KOPT-K1 (cell line): ENCODE results near the gene KEAP1.
"Not testable (repeated sequence)": the region's sequence is repeated elsewhere in the genome, so short reads cannot be mapped to it uniquely, and the experiment has no call there.

Source experiments
- H3K27ac ChIP-seq: fragments of 200-600 bp; sonication (generic); 2 replicates; pipeline ENCODE4 v1.5.1; 2016; ENCODE audit warnings: antibody characterized with exemption, mild to moderate bottlenecking, low read depth, low read length; ENCODE audit not compliant: poor library complexity, severe bottlenecking
- H3K36me3 ChIP-seq: fragments of 200-600 bp; sonication (generic); 2 replicates; pipeline ENCODE4 v1.5.1; 2017; ENCODE audit warnings: antibody characterized with exemption, mild to moderate bottlenecking, low read length, moderate library complexity; ENCODE audit not compliant: insufficient read depth
- H3K9me3 ChIP-seq: fragments of 200-600 bp; sonication (generic); 2 replicates; pipeline ENCODE4 v1.5.1; 2017; ENCODE audit warnings: antibody characterized with exemption, low read length, mild to moderate bottlenecking; ENCODE audit not compliant: insufficient read depth, poor library complexity, severe bottlenecking

The KEAP1 gene

DNA sequence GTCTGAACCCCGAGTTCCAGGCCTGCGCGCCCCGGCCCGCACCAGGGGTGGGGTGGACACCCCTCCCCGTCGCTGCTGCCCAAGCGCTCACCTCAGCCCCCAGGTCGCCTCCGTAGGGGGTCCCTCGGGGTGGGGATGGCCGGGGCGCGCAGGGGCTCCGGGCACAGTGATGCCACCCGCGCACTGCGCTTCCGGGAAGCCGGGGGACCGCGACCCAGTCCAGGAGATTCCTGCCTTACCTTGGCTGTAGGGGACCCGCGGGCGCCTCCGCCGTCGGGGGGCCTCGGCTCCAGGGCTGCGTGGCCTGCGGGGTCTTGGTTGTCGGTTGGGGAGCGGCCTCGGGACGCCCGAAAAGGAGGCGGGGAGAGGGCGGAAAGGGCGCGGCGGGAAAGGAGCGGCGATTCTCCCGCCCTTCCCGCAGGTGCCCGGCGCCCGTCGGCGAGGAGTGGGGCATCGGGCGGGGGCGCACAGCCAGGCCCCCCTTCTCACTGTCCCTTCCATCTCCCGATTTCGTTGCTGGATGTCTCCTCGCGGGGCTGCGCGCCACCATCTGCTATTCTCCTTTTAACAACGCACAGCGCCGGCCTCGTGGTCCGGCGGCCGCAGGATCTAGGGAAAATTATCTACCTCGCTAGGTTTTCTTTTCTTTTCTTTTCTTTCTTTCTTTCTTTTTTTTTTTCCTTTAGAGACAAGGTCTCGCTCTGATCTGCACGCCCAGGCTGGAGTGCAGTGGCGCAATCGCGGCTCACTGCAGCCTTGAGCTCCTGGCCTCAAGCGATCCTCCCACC, at the start of gene KEAP1:
KEAP1 (minus strand) TSS at position 355 of the 788 bp plus-strand sequence. CDS start 3,323 bp downstream, outside the sequence.
- no peaks in the 10 kb centered on the region for H3K9me3 ChIP-seq
- H3K27ac ChIP-seq = peak within 1 kb of the TSS; percentile 94
- H3K36me3 ChIP-seq = peaks cover 23% of the 10 kb centered on the region

DNA sequence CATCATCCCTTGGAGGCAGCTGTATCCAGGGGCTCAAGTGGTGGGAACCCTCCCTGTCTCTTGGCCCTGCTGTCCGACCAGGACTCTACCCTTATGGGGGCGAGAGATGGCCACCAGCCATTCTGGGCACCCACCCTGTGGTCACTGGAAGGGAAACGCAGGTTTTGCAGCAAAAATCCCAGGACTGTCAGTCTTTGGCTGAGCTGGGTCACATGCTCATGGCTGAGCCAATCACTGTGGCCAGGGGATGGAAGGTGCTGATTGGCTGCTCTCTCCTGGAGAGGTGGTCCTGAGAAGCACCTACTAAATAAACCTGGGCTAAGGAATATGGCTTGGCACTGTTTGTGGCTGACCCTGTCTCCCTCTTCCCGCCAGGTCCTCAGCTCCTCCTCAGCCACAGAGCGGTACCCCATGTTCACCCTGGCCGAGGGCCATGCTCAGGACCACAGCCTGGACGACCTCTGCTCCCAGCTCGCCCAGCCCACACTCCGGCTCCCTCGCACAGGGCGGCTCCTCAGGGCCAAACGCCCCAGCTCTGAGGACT, 49.4 kb upstream of the KEAP1 start:
- Histone ChIP-seq H3K36me3 (peaks cover 92% of the 10 kb centered on the region), H3K27ac (peak overlapping the region; percentile 99), H3K9me3 (no peaks in the 10 kb centered on the region)

DNA sequence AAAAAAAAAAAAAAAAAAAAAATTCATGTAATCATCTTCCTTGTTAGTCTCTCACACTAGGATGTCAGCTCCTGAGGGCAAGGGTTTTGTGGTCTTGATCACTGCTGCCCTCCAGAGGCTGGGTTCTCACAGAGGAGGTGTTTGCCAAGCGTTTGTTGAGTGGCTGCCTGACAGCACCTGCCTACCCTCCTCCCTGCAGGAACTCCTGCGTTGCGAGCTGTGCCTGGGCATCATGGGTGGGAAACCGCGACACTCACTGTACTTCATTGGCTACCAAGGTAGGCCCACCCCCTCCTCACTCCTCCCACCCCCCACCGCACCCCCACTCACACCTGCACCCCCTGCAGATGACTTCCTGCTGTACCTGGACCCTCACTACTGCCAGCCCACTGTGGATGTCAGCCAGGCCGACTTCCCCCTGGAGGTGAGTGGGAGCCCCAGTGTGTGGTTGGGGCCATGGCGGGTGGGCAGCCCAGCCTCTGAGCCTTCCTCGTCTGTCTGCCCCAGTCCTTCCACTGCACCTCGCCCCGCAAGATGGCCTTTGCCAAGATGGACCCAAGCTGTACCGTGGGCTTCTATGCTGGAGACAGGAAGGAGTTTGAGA, 48.6 kb upstream of the KEAP1 start:
- Histone ChIP-seq H3K9me3 (no peaks in the 10 kb centered on the region), H3K27ac (peak overlapping the region; percentile 99), H3K36me3 (peaks cover 92% of the 10 kb centered on the region)

DNA sequence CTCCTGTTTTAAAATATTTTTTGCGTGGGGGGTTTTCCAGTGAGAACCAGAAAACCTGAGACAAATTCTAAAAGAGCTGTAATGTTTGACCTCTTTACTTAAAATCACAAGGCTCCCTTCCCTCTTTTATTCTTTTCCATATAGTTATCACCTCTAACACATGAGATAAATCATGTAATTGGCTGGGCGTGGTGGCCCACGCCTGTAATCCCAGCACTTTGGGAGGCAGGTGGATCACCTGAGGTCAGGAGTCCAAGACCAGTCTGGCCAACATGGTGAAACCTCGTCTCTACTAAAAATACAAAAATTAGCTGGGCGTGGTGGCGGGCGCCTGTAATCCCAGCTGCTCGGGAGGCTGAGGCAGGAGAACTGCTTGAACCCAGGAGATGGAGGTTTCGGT, 47.9 kb upstream of the KEAP1 start:
- not testable (repeated sequence) for H3K9me3 ChIP-seq
- peaks cover 91% of the 10 kb centered on the region for H3K36me3 ChIP-seq
- peak overlapping the region; percentile 41 for H3K27ac ChIP-seq

DNA sequence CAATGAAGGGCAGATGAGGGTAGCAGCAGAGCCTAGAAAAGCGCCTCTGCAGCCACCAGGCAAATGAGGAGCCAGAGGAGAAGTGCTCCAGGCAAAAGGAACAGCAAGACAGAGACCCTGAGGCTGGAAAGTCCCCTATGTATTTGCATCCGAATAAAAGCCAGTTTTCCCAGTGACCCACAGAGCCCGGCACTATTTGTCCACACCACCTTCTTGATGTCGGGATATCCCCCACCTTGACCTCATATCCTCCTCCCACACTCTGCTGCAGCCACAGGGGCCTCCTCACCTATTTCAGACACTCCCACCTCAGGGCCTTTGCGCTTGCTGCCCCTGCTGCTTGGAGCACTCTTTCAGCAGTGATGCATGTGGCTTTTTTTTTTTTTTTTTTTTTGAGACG, 47.2 kb upstream of the KEAP1 start:
- peaks cover 89% of the 10 kb centered on the region for H3K36me3 ChIP-seq

GRCh38 chr19:10549733-10550132, 46.6 kb upstream of the KEAP1 start:
- Histone ChIP-seq H3K36me3 (peaks cover 83% of the 10 kb centered on the region), H3K27ac (no peak overlapping the region), H3K9me3 (no peaks in the 10 kb centered on the region)

More for the DNA sequence above, 47.2 kb upstream of the KEAP1 start:
- H3K9me3 ChIP-seq = no peaks in the 10 kb centered on the region
- H3K27ac ChIP-seq = no peak overlapping the region

- Histone ChIP-seq H3K27ac (no peak overlapping the region), H3K9me3 (no peaks in the 10 kb centered on the region), H3K36me3 (peaks cover 78% of the 10 kb centered on the region)
Observed at GRCh38 chr19:10548746-10549276, 45.7 kb upstream of the KEAP1 start.

DNA sequence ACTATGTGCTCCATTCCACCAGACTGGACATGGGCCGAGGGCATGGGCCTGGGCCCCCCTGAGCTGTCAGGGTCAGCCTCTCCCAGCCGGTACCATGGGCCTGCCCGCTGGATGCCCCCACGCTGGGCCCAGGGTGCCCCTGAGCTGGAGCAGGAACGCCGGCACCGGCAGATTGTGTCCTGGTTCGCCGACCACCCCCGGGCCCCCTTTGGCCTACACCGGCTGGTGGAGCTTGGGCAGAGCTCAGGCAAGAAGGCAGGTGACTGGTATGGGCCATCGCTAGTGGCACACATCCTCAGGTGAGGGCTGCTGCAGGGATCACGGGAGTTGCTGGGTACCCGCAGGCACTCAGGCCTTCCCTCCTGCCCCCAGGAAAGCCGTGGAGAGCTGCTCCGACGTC, 43.7 kb upstream of the KEAP1 start:
- H3K9me3 ChIP-seq = no peaks in the 10 kb centered on the region
- H3K36me3 ChIP-seq = peaks cover 59% of the 10 kb centered on the region
- H3K27ac ChIP-seq = no peak overlapping the region

GRCh38 chr19:10544753-10545251, 41.6 kb upstream of the KEAP1 start:
- Histone ChIP-seq H3K27ac (peak overlapping the region; percentile 93), H3K9me3 (no peaks in the 10 kb centered on the region), H3K36me3 (peaks cover 39% of the 10 kb centered on the region)

DNA sequence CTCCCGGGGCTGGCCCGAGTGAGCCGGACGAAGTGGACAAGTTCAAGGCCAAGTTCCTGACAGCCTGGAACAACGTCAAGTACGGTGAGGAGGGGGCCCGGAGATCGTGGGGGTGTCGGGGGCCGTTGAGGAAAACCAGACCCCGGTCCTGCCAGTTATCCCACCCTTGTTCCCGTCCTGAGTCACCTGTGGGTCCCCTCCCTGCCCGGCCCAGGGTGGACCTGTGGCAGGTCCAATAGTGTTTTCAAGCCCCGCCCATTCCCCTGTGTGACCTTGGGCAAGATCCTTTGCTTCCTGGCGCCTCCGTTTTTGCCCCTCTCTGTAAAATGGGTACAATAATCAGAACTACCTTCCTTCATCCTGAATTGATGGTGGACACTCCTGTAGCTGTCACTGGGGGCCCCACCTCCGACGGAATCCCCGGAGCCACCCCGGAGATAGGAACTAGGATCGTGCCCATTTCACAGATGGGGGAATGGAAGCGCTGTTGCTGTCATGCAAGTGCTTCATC, 41.1 kb upstream of the KEAP1 start:
- Histone ChIP-seq H3K36me3 (peaks cover 34% of the 10 kb centered on the region), H3K27ac (peak overlapping the region; percentile 93), H3K9me3 (no peaks in the 10 kb centered on the region)

DNA sequence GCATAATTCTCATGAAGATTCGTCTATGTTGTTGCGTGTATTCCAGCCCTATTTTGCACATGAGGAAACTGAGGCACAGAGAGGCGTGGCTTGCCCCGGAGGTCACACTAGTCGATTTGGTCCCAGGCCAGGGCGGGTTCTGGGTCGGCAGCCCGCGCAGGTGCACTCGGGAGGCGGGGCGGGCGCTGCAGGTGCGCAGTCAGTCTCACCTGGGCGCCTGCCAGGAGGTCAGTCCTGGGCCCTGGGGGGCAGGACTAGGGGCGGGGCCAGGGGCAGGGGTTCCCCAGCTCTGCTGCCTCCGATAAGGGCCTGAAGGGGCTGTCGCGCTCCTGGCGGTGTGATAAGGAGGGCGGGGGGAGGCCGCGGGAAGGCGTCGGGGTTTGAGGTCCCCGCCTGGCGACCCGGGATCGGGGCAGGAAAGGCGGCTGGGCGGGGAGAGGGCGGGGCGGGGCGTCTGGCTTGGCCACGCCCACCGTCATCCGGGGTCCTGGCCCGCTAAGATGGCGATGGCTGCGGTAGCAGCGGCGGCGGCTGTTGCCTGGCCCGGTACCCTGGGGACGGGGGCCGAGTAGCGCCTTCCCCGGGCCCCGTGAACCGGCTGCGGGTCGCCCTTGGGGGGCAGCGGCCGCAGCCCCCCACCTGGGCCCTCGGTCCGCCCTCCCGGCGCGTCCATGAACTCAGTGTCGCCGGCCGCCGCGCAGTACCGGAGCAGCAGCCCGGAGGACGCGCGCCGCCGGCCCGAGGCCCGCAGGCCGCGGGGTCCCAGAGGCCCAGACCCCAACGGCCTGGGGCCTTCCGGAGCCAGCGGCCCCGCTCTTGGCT, 40.5 kb upstream of the KEAP1 start, which contains the start of gene ATG4D:
ATG4D (plus strand) TSS at position 485 of the 822 bp plus-strand sequence; CDS start at position 672, 187 bp downstream.
- Histone ChIP-seq H3K9me3 (no peaks in the 10 kb centered on the region), H3K36me3 (peaks cover 27% of the 10 kb centered on the region), H3K27ac (peak within 1 kb of the TSS; percentile 93)

- peak overlapping the region; percentile 93 for H3K27ac ChIP-seq
- peaks cover 21% of the 10 kb centered on the region for H3K36me3 ChIP-seq
Observed at GRCh38 chr19:10543059-10543419, 39.9 kb upstream of the KEAP1 start.

GRCh38 chr19:10539016-10539415, 35.9 kb upstream of the KEAP1 start:
- not testable (repeated sequence) for H3K27ac ChIP-seq

More at GRCh38 chr19:10543059-10543419, 39.9 kb upstream of the KEAP1 start:
- no peaks in the 10 kb centered on the region for H3K9me3 ChIP-seq

GRCh38 chr19:10538204-10538983, 35.2 kb upstream of the KEAP1 start:
- H3K9me3 ChIP-seq = no peaks in the 10 kb centered on the region
- H3K27ac ChIP-seq = no peak overlapping the region
- no peaks in the 10 kb centered on the region for H3K36me3 ChIP-seq

More at GRCh38 chr19:10539016-10539415, 35.9 kb upstream of the KEAP1 start:
- H3K9me3 ChIP-seq, H3K36me3 ChIP-seq: not testable (repeated sequence)
